ENCODE measurements around the gene APEH. TPM values are rescaled to one million over a fixed set of nuclear protein-coding genes. Genes with fewer than 3 reads are reported as not detected.
A peak's percentile ranks its signal among the peaks of the same experiment; 100 is the strongest.

The APEH gene
- total RNA-seq (2014; rRNA removed; shearing (Covaris generic)) = 261 and 301 TPM in 2 replicates

- peak; percentile 92 for DNase-seq (ENCODE audit: low spot score)
- in situ Hi-C loops (cut with HindIII; ENCODE audit: low sequenced_read_pairs) = no loop called here
These were observed at the start of gene APEH for GRCh38 chr3:49673715-49674496. Gene APEH (plus strand): TSS chr3:49674351. CDS start chr3:49674402, 51 bp downstream.

GRCh38 chr3:49625071-49625470 lies 49.1 kb upstream of the APEH start:
- in situ Hi-C loops (cut with HindIII; ENCODE audit: low sequenced_read_pairs) = no loop called here
- DNase-seq (ENCODE audit: low spot score) = no peak

GRCh38 chr3:49626101-49626581 lies 48.0 kb upstream of the APEH start:
- no peak for DNase-seq (ENCODE audit: low spot score)
- in situ Hi-C loops (cut with HindIII; ENCODE audit: low sequenced_read_pairs) = no loop called here

- in situ Hi-C loops (cut with HindIII; ENCODE audit: low sequenced_read_pairs) = no loop called here
- DNase-seq (ENCODE audit: low spot score) = peak; percentile 86
These were observed 47.4 kb upstream of the APEH start for GRCh38 chr3:49626796-49627195.

GRCh38 chr3:49627634-49628033 lies 46.5 kb upstream of the APEH start:
- no peak for DNase-seq (ENCODE audit: low spot score)
- in situ Hi-C loops (cut with HindIII; ENCODE audit: low sequenced_read_pairs) = no loop called here

- in situ Hi-C loops (cut with HindIII; ENCODE audit: low sequenced_read_pairs) = no loop called here
- no peak for DNase-seq (ENCODE audit: low spot score)
These were observed 45.9 kb upstream of the APEH start for GRCh38 chr3:49628249-49628648.

GRCh38 chr3:49629451-49629850 lies 44.7 kb upstream of the APEH start:
- no peak for DNase-seq (ENCODE audit: low spot score)

GRCh38 chr3:49629866-49630265 lies 44.3 kb upstream of the APEH start:
- in situ Hi-C loops (cut with HindIII; ENCODE audit: low sequenced_read_pairs) = no loop called here
- DNase-seq (ENCODE audit: low spot score) = peak; percentile 96

More at GRCh38 chr3:49629451-49629850, 44.7 kb upstream of the APEH start:
- in situ Hi-C loops (cut with HindIII; ENCODE audit: low sequenced_read_pairs) = no loop called here

- no peak for DNase-seq (ENCODE audit: low spot score)
- in situ Hi-C loops (cut with HindIII; ENCODE audit: low sequenced_read_pairs) = no loop called here
These were observed 43.4 kb upstream of the APEH start for GRCh38 chr3:49630784-49631183.

- in situ Hi-C loops (cut with HindIII; ENCODE audit: low sequenced_read_pairs) = no loop called here
- no peak for DNase-seq (ENCODE audit: low spot score)
These were observed 39.4 kb upstream of the APEH start for GRCh38 chr3:49634736-49635135.

GRCh38 chr3:49636883-49637609 lies 37.1 kb upstream of the APEH start:
- in situ Hi-C loops (cut with HindIII; ENCODE audit: low sequenced_read_pairs) = no loop called here
- DNase-seq (ENCODE audit: low spot score) = no peak

GRCh38 chr3:49638445-49638844 lies 35.7 kb upstream of the APEH start:
- in situ Hi-C loops (cut with HindIII; ENCODE audit: low sequenced_read_pairs) = no loop called here
- DNase-seq (ENCODE audit: low spot score) = no peak

GRCh38 chr3:49639551-49639950 lies 34.6 kb upstream of the APEH start:
- in situ Hi-C loops (cut with HindIII; ENCODE audit: low sequenced_read_pairs) = no loop called here
- DNase-seq (ENCODE audit: low spot score) = peak; percentile 61

- DNase-seq (ENCODE audit: low spot score) = peak; percentile 35
- in situ Hi-C loops (cut with HindIII; ENCODE audit: low sequenced_read_pairs) = no loop called here
These were observed 32.9 kb upstream of the APEH start for GRCh38 chr3:49641292-49641691.

- in situ Hi-C loops (cut with HindIII; ENCODE audit: low sequenced_read_pairs) = no loop called here
These were observed 32.0 kb upstream of the APEH start for GRCh38 chr3:49641921-49642707.

GRCh38 chr3:49642708-49643145 lies 31.4 kb upstream of the APEH start:
- in situ Hi-C loops (cut with HindIII; ENCODE audit: low sequenced_read_pairs) = no loop called here
- peak; percentile 51 for DNase-seq (ENCODE audit: low spot score)

More at GRCh38 chr3:49641921-49642707, 32.0 kb upstream of the APEH start:
- DNase-seq (ENCODE audit: low spot score) = peak; percentile 97

- in situ Hi-C loops (cut with HindIII; ENCODE audit: low sequenced_read_pairs) = no loop called here
- DNase-seq (ENCODE audit: low spot score) = no peak
These were observed 29.5 kb upstream of the APEH start for GRCh38 chr3:49644684-49645083.

- in situ Hi-C loops (cut with HindIII; ENCODE audit: low sequenced_read_pairs) = no loop called here
- no peak for DNase-seq (ENCODE audit: low spot score)
These were observed 27.9 kb upstream of the APEH start for GRCh38 chr3:49646236-49646635.

- peak; percentile 87 for DNase-seq (ENCODE audit: low spot score)
- in situ Hi-C loops (cut with HindIII; ENCODE audit: low sequenced_read_pairs) = no loop called here
These were observed 26.4 kb upstream of the APEH start for GRCh38 chr3:49647741-49648140.

Measured in G401 (cell line).